Neutrophil (primary cell): ENCODE measurements around the gene IFT122.
"Not testable (repeated sequence)": the region's sequence is repeated elsewhere in the genome, so short reads cannot be mapped to it uniquely, and the experiment has no call there.

Source experiments
- H3K27ac ChIP-seq: fragments of 200-600 bp; sonication (generic); 2 replicates; pipeline ENCODE4 v1.5.1; 2016; ENCODE audit warnings: mild to moderate bottlenecking, moderate library complexity
- H3K27me3 ChIP-seq: fragments of 200-600 bp; sonication (generic); 2 replicates; pipeline ENCODE4 v1.6.0; 2016; ENCODE audit warnings: mild to moderate bottlenecking
- H3K36me3 ChIP-seq: fragments of 200-600 bp; sonication (generic); 2 replicates; pipeline ENCODE4 v1.5.1; 2017
- H3K4me1 ChIP-seq, 2 experiments: fragments of 200-600 bp in 1 of 2; sonication (generic) in 1 of 2; 1 replicate in 1 of 2; 2 replicates in 1 of 2; pipeline versions ENCODE4 v1.5.1 to v1.6.1; 2013 to 2016; ENCODE audit warnings: low read depth in 1 of 2, low read length in 1 of 2, mild to moderate bottlenecking in 1 of 2, moderate library complexity in 1 of 2; ENCODE audit not compliant: control insufficient read depth in 1 of 2, insufficient read depth in 1 of 2
- H3K4me3 ChIP-seq, 2 experiments: fragments of 200-600 bp in 1 of 2; sonication (generic) in 1 of 2; 1 replicate in 1 of 2; 2 replicates in 1 of 2; pipeline ENCODE4 v1.5.1; 2013 to 2016; ENCODE audit warnings: low read depth in 1 of 2, low read length in 1 of 2, mild to moderate bottlenecking in 1 of 2, moderate library complexity in 1 of 2
- H3K9me3 ChIP-seq: fragments of 200-600 bp; sonication (generic); 2 replicates; pipeline ENCODE4 v1.5.1; 2016
- TF ChIP-seq, protein P1 (sequence below): fragments of 200-600 bp; sonication (generic); IDR thresholded peaks from 2 replicates; pipeline ENCODE4 v1.5.1; 2016; ENCODE audit warnings: antibody characterized with exemption

The IFT122 gene

DNA sequence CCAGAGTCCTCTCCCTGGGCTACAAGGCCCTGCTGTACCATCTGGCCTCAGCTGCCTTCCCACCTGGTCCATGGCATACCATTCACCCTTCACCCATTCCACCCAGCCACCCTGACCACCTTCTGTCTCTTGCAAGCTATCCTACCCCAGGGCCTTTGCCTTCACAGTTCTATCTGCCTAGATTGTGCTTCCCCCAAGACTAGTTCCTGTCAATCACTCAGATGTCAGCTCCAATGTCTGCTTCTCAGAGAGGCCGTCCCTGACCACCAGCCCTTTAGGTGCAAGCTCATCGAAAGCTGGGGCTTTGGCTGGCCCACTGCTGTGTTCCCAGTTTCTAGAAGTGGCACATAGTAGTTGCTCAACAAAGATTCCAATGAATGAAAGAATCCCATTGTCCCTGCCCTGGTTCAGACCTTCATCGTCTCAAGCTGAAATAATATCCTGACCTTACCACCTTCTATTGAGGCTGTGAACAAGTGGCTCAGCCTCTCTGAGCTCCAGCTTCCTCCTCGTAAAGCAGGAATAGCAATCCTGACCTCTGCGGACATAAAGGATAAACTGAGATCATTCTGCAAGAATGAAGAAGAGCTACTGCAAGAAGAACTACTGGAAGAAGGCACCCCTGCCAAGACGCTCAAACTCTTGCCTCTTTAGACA, 27.4 kb upstream of the IFT122 start:
- Histone ChIP-seq H3K27me3 (no peaks in the 10 kb centered on the region), H3K9me3 (no peaks in the 10 kb centered on the region), H3K27ac (no peak overlapping the region), H3K4me1 (no peaks in the 10 kb centered on the region), H3K4me3 (no peak overlapping the region), H3K36me3 (no peaks in the 10 kb centered on the region)
- TF ChIP-seq, protein P1, sequence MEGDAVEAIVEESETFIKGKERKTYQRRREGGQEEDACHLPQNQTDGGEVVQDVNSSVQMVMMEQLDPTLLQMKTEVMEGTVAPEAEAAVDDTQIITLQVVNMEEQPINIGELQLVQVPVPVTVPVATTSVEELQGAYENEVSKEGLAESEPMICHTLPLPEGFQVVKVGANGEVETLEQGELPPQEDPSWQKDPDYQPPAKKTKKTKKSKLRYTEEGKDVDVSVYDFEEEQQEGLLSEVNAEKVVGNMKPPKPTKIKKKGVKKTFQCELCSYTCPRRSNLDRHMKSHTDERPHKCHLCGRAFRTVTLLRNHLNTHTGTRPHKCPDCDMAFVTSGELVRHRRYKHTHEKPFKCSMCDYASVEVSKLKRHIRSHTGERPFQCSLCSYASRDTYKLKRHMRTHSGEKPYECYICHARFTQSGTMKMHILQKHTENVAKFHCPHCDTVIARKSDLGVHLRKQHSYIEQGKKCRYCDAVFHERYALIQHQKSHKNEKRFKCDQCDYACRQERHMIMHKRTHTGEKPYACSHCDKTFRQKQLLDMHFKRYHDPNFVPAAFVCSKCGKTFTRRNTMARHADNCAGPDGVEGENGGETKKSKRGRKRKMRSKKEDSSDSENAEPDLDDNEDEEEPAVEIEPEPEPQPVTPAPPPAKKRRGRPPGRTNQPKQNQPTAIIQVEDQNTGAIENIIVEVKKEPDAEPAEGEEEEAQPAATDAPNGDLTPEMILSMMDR, result no peak

DNA sequence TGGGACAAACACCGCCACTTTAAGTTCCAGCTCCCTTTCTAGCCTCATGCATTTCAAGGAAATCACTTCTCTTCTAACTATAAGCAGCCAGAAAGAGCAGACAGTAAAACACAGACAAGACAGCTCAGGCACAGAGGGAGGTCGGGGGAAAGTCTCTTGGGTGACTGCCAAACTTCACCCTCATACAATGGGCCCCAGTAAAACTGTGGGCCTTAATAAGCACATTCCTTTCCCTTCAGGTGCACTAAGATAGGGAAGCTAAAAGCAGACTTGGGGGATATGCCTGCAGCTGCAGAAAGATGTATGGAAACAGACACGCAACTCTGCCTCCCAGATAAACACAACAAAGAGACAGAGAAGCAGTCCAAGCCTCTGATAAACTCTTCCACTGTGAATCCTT, 26.8 kb upstream of the IFT122 start:
- not testable (repeated sequence) for H3K9me3 ChIP-seq, H3K4me1 ChIP-seq, H3K27me3 ChIP-seq, H3K36me3 ChIP-seq, H3K4me3 ChIP-seq, H3K27ac ChIP-seq

DNA sequence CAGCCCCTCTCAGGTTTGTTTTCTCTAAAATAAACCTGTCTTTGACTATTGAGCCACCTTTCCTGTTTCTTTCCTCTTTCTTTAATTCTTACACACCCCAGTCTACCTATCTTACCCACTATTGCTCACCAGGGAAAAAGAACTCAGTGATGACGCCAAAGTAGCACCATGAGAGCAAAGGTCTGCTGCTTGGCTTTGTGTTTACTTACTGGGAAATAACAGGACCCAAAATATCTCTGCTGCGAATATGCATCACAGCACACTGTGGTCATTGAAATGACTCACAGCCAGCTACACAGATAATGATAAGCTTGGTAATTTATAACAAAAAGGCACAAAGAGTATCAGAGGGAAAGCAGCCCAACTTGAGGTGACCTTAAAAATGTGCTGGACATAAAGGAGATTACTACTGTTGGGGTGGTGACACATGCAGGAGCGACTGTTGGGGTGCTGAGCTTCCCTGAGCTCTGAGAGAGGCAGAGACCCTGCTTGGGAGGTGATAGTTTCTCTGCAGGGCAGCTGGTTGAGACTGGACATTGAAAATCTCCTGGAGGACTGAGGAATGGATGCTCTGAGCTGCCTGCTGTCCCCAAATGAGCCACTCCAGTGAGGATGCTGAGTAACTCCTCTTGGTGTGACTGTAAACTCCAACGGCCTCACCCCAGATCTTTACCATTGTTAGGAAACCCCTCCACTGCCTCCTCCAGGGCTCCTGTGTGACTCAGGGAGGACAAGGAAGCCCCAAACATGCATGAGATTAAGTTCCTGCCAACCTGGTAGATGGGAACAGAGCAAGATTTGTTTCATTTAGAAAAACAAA, 26.1 kb upstream of the IFT122 start:
- Histone ChIP-seq H3K36me3 (no peaks in the 10 kb centered on the region), H3K27me3 (no peaks in the 10 kb centered on the region), H3K27ac (no peak overlapping the region), H3K4me1 (no peaks in the 10 kb centered on the region), H3K9me3 (no peaks in the 10 kb centered on the region), H3K4me3 (no peak overlapping the region)
- TF ChIP-seq, protein P1, result no peak

DNA sequence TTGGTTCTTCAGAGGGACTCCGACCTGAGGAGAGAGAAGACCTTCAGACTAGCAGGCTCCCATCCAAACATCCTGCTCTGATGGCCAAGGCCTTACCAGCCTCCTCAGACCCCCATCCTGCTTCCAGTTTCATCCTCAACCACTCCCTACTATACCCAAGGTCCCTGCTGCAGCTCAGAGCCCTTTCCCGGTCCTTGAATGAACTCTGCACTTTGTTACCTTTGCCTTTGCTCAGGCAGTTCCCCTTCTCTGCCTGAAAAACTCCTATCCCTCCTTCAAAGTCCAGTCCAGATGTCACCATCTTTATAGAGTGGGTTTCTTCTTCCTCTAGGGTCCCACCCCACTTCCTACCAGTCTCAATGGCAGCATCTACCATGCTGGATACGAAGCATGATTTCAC, 24.6 kb upstream of the IFT122 start:
- H3K9me3 ChIP-seq, result no peaks in the 10 kb centered on the region
- TF ChIP-seq, protein P1, result no peak
- H3K4me3 ChIP-seq, result no peak overlapping the region
- H3K36me3 ChIP-seq, result no peaks in the 10 kb centered on the region
- H3K27ac ChIP-seq, result no peak overlapping the region
- H3K27me3 ChIP-seq, result no peaks in the 10 kb centered on the region
- H3K4me1 ChIP-seq, result no peaks in the 10 kb centered on the region

DNA sequence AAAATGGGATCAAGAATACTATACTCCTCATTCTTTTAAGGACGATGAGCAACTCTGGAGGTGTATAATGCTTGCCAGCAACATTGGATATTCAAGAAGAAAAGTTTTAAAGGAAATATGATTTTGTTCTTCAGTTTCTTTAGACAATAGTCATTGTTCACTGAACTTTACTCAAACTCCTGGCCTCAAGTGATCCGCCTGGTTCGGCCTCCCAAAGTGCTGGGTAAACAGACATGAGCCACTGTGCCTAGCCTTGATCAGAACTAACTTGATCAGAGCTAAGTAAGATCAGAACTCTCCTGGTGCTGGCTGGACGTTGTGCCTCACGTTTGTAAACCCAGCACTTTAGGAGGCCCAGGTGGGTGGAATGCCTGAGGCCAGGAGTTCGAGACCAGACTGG, 24.2 kb upstream of the IFT122 start:
- Histone ChIP-seq H3K9me3 (no peaks in the 10 kb centered on the region), H3K27ac (no peak overlapping the region), H3K4me1 (no peaks in the 10 kb centered on the region), H3K27me3 (no peaks in the 10 kb centered on the region), H3K4me3 (no peak overlapping the region), H3K36me3 (no peaks in the 10 kb centered on the region)
- TF ChIP-seq, protein P1, result no peak

DNA sequence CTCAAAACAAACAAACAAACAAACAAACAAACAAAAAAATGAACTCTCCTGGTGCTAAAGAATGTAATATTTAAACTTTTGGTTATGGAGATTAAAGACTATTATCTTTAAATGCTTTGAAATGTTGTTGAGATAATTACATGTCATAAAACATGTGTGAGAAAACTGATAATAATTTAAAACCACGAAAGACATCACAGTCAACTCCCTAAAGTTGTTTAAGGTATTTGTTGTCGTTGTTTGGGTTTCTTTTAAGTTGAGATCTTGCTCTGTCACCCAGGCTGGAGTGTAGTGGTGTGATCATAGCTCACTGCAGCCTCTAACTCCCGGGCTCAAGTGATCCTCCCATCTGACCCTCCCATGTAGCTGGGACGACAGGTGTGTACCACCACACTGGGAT, 23.6 kb upstream of the IFT122 start:
- Histone ChIP-seq H3K36me3 (no peaks in the 10 kb centered on the region), H3K27me3 (no peaks in the 10 kb centered on the region), H3K4me3 (no peak overlapping the region), H3K9me3 (no peaks in the 10 kb centered on the region), H3K27ac (no peak overlapping the region), H3K4me1 (no peaks in the 10 kb centered on the region)
- TF ChIP-seq, protein P1, result no peak
